HCEC 1CT (cell line): ENCODE data around the gene ACOT13.
A peak's percentile ranks its signal among the peaks of the same experiment; 100 is the strongest.
"Not testable (repeated sequence)": the region's sequence is repeated elsewhere in the genome, so short reads cannot be mapped to it uniquely, and the experiment has no call there.

Experiments used
- DNase-seq: peaks from one replicate; pipeline ENCODE4 v3.0.0-alpha.2; 2017

Gene ACOT13

GRCh38 chr6:24694198-24694597 lies 27.3 kb downstream of the ACOT13 start:
- no peak for DNase-seq

- peak; percentile 32 for DNase-seq
These were observed 28.8 kb downstream of the ACOT13 start for GRCh38 chr6:24695635-24696034.

- no peak for DNase-seq
These were observed 29.2 kb downstream of the ACOT13 start for GRCh38 chr6:24696097-24696496.

- no peak for DNase-seq
These were observed 32.9 kb downstream of the ACOT13 start for GRCh38 chr6:24699521-24700359.

- no peak for DNase-seq
These were observed 35.9 kb downstream of the ACOT13 start for GRCh38 chr6:24702720-24703282.

GRCh38 chr6:24704468-24704867 lies 37.6 kb downstream of the ACOT13 start:
- DNase-seq: no peak

GRCh38 chr6:24708612-24709011 lies 41.7 kb downstream of the ACOT13 start:
- no peak for DNase-seq

- no peak for DNase-seq
These were observed 42.3 kb downstream of the ACOT13 start for GRCh38 chr6:24709014-24709711.

GRCh38 chr6:24710519-24711303 lies 43.8 kb downstream of the ACOT13 start:
- no peak for DNase-seq

- not testable (repeated sequence) for DNase-seq
These were observed 49.8 kb downstream of the ACOT13 start for GRCh38 chr6:24716602-24717148.

- no peak for DNase-seq
These were observed 51.7 kb downstream of the ACOT13 start for GRCh38 chr6:24718449-24719124.

GRCh38 chr6:24719125-24719971 lies 52.5 kb downstream of the ACOT13 start, which contains the start of gene C6orf62:
Gene C6orf62, minus strand, starts transcription at chr6:24719154. Its CDS starts 486 bp downstream, at chr6:24718668.
- DNase-seq: peak; percentile 30

- DNase-seq: peak; percentile 41
These were observed 53.3 kb downstream of the ACOT13 start for GRCh38 chr6:24720131-24720603.

- DNase-seq: peak; percentile 100
These were observed 54.0 kb downstream of the ACOT13 start for GRCh38 chr6:24720604-24721460.

GRCh38 chr6:24721461-24722215 lies 54.8 kb downstream of the ACOT13 start:
- peak; percentile 84 for DNase-seq

- no peak for DNase-seq
These were observed 56.4 kb downstream of the ACOT13 start for GRCh38 chr6:24723270-24723669.

GRCh38 chr6:24730653-24731052 lies 63.8 kb downstream of the ACOT13 start:
- DNase-seq: not testable (repeated sequence)

GRCh38 chr6:24731456-24732134 lies 64.7 kb downstream of the ACOT13 start:
- DNase-seq: not testable (repeated sequence)
